HepG2 (cell line): ENCODE data around the gene LAMB4. TPM values are rescaled to one million over a fixed set of nuclear protein-coding genes. Genes with fewer than 3 reads are reported as not detected.

Source experiments
- ATF4 ChIP-seq, 2 experiments: fragments of 450-650 bp in 1 of 2; sonication (generic) in 1 of 2; formaldehyde crosslinking; IDR thresholded peaks; 2 replicates each; pipeline versions ENCODE4 v1.5.0 to v1.8.0; 2020 to 2022; ENCODE audit warnings: mild to moderate bottlenecking in 1 of 2, missing genetic modification reagents in 1 of 2
- BRCA1 ChIP-seq: sonication (generic); formaldehyde crosslinking; IDR thresholded peaks from 2 replicates; pipeline ENCODE4 v1.4.0; 2020; ENCODE audit warnings: missing genetic modification reagents
- DMAP1 ChIP-seq: IDR thresholded peaks from 2 replicates; pipeline ENCODE4 v1.6.1; 2016
- DR1 ChIP-seq: sonication (generic); formaldehyde crosslinking; IDR thresholded peaks from 2 replicates; pipeline ENCODE4 v1.8.0; 2021; ENCODE audit warnings: mild to moderate bottlenecking, missing genetic modification reagents, inconsistent platforms
- FIP1L1 ChIP-seq: fragments of 200-400 bp; formaldehyde crosslinking; IDR thresholded peaks from 2 replicates; pipeline ENCODE4 v1.6.1; 2018; ENCODE audit warnings: low read depth, mild to moderate bottlenecking, low read length, moderate library complexity, borderline replicate concordance; ENCODE audit not compliant: insufficient read depth
- GABPB1 ChIP-seq: IDR thresholded peaks from 2 replicates; pipeline ENCODE4 v1.6.1; 2016; ENCODE audit warnings: mild to moderate bottlenecking, missing genetic modification reagents, moderate library complexity, missing compliant biosample characterization
- HDAC2 ChIP-seq: sonication (generic); formaldehyde crosslinking; IDR thresholded peaks from 2 replicates; pipeline ENCODE4 v1.4.0; 2020; ENCODE audit warnings: missing genetic modification reagents
- HMGXB4 ChIP-seq, 2 experiments: sonication (generic) in 1 of 2; formaldehyde crosslinking in 1 of 2; IDR thresholded peaks; 2 replicates each; pipeline versions ENCODE4 v1.4.0 to v1.6.1; 2018 to 2020; ENCODE audit warnings: missing genetic modification reagents in 2 of 2, borderline replicate concordance in 1 of 2, low read depth in 1 of 2, mild to moderate bottlenecking in 1 of 2, missing biosample characterization in 1 of 2
- POLR2AphosphoS5 ChIP-seq: IDR thresholded peaks from 2 replicates; pipeline ENCODE4 v1.6.1; 2012; ENCODE audit warnings: low read depth, low read length
- RFXAP ChIP-seq: sonication (generic); formaldehyde crosslinking; IDR thresholded peaks from 2 replicates; pipeline ENCODE4 v1.4.0; 2020; ENCODE audit warnings: missing genetic modification reagents, borderline replicate concordance
- SIN3A ChIP-seq: IDR thresholded peaks from 2 replicates; pipeline ENCODE4 v1.6.1; 2011; ENCODE audit warnings: low read depth, mild to moderate bottlenecking, control low read depth, low read length, borderline replicate concordance
- SUZ12 ChIP-seq: fragments of 150-350 bp; IDR thresholded peaks from 2 replicates; pipeline ENCODE4 v1.6.1; 2014; ENCODE audit warnings: low read depth, low read length
- TBX3 ChIP-seq: fragments of 450-650 bp; IDR thresholded peaks from 2 replicates; pipeline ENCODE4 v1.6.1; 2017; ENCODE audit warnings: antibody characterized with exemption, mild to moderate bottlenecking, inconsistent platforms, borderline replicate concordance
- ZBTB14 ChIP-seq: sonication (generic); formaldehyde crosslinking; IDR thresholded peaks from 2 replicates; pipeline ENCODE4 v1.4.0; 2020; ENCODE audit warnings: missing genetic modification reagents
- ZBTB3 ChIP-seq: sonication (generic); formaldehyde crosslinking; IDR thresholded peaks from 2 replicates; pipeline ENCODE4 v1.4.0; 2020; ENCODE audit warnings: low read depth, mild to moderate bottlenecking, moderate library complexity, missing genetic modification reagents, borderline replicate concordance
- ZBTB7A ChIP-seq: sonication (generic); formaldehyde crosslinking; IDR thresholded peaks from 2 replicates; pipeline ENCODE4 v1.8.0; 2022; ENCODE audit warnings: mild to moderate bottlenecking, missing genetic modification reagents
- ZBTB7B ChIP-seq: sonication (generic); formaldehyde crosslinking; IDR thresholded peaks from 2 replicates; pipeline ENCODE4 v1.4.0; 2020; ENCODE audit warnings: missing genetic modification reagents
- ZFP37 ChIP-seq: sonication (generic); formaldehyde crosslinking; IDR thresholded peaks from 2 replicates; pipeline ENCODE4 v1.4.0; 2020; ENCODE audit warnings: missing genetic modification reagents, borderline replicate concordance
- ZNF20 ChIP-seq: sonication (generic); formaldehyde crosslinking; IDR thresholded peaks from 2 replicates; pipeline ENCODE4 v1.4.0; 2020; ENCODE audit warnings: mild to moderate bottlenecking, moderate library complexity, missing genetic modification reagents
- ZNF430 ChIP-seq: sonication (generic); formaldehyde crosslinking; IDR thresholded peaks from 2 replicates; pipeline ENCODE4 v1.9.0; 2021; ENCODE audit warnings: mild to moderate bottlenecking, missing genetic modification reagents
- ZNF597 ChIP-seq: sonication (generic); formaldehyde crosslinking; IDR thresholded peaks from 2 replicates; pipeline ENCODE4 v1.5.0; 2020; ENCODE audit warnings: missing genetic modification reagents
- ZNF605 ChIP-seq: sonication (generic); formaldehyde crosslinking; IDR thresholded peaks from 2 replicates; pipeline ENCODE4 v1.8.0; 2022; ENCODE audit warnings: mild to moderate bottlenecking, missing genetic modification reagents
- ZSCAN9 ChIP-seq: IDR thresholded peaks from 2 replicates; pipeline ENCODE4 v1.6.1; 2016; ENCODE audit warnings: borderline replicate concordance
- polyA plus RNA-seq, 8 experiments: library from polyadenylated mRNA; depleted of rRNA in 3 of 8; stranded (reverse) in 7 of 8; unstranded in 1 of 8; fragments of >200 nt; fragmentation: Illumina TruSeq in 4 of 8; extraction: Trizol in 4 of 8; gene quantifications; 2 replicates each; pipeline versions ENCODE4 v1.2.1 to v1.2.3, GENCODE V29; 2011 to 2016; ENCODE audit warnings: low read depth in 4 of 8, missing spikeins in 1 of 8, mixed read lengths in 1 of 8; ENCODE audit not compliant: insufficient read depth in 1 of 8
- total RNA-seq, 5 experiments: library from RNA; depleted of rRNA; stranded (reverse); fragments of >200 nt; fragmentation: Illumina TruSeq; extraction: Trizol; gene quantifications; 2 replicates each; pipeline ENCODE4 v1.2.3, GENCODE V29; 2016; ENCODE audit warnings: low read depth in 1 of 5

Gene LAMB4
- total and polyA plus RNA-seq, 2 of the 13 experiments (the other 11 are each of a cell fraction or from before 2014, with no cell fraction given), result 0.05 TPM; not detected in 1

- no peak for TF ChIP-seq DR1 (CRISPR knock-in tag)
- TF ChIP-seq ZBTB7A, result peak; percentile 64; the same call in 1 of the 2 replicates
- peak; percentile 11; the same call in 1 of the 2 replicates for TF ChIP-seq SIN3A
- no peak for TF ChIP-seq ZNF20 (CRISPR knock-in tag)
- TF ChIP-seq BRCA1 (CRISPR knock-in tag), result 0 out of 2 replicates have a peak, but pooled peaks have one; percentile 21
- TF ChIP-seq ZNF597, result no peak
- TF ChIP-seq ZBTB3, result 0 out of 2 replicates have a peak, but pooled peaks have one; percentile 65
- no peak for TF ChIP-seq HMGXB4 (CRISPR knock-in tag; IDR thresholded peaks at IDR 0.05; ENCODE audit: borderline replicate concordance in 1 of 2, low read depth in 1 of 2)
- no peak for TF ChIP-seq RFXAP
- 0 out of 2 replicates have a peak, but pooled peaks have one; percentile 13 for TF ChIP-seq ZNF605 (CRISPR knock-in tag)
- TF ChIP-seq FIP1L1, result 0 out of 2 replicates have a peak, but pooled peaks have one; percentile 25
- no peak; the same call in 1 of the 2 replicates for TF ChIP-seq ZBTB7B
- 0 out of 2 replicates have a peak, but pooled peaks have one; percentile 18 for TF ChIP-seq HDAC2 (CRISPR knock-in tag)
- TF ChIP-seq GABPB1 (CRISPR knock-in tag), result peak; percentile 42; the same call in 1 of the 2 replicates
- TF ChIP-seq ATF4 (CRISPR knock-in tag; IDR thresholded peaks at IDR 0.05), result 0 out of 4 replicates have a peak, but pooled peaks of 1 of the 2 experiments have one; percentile 37
- TF ChIP-seq ZFP37 (CRISPR knock-in tag), result no peak
- no peak for TF ChIP-seq SUZ12
- 0 out of 2 replicates have a peak, but pooled peaks have one; percentile 6 for TF ChIP-seq DMAP1 (CRISPR knock-in tag)
- TF ChIP-seq ZBTB14, result 0 out of 2 replicates have a peak, but pooled peaks have one; percentile 24
- TF ChIP-seq POLR2AphosphoS5, result peak; percentile 57; the same call in 1 of the 2 replicates
- TF ChIP-seq ZNF430 (CRISPR knock-in tag), result 0 out of 2 replicates have a peak, but pooled peaks have one; percentile 71
- TF ChIP-seq TBX3, result no peak
- TF ChIP-seq ZSCAN9, result 0 out of 2 replicates have a peak, but pooled peaks have one; percentile 18
These were observed 127.2 kb downstream of the LAMB4 start, which contains the start of gene LAMB1 (continued) for GRCh38 chr7:108002726-108003598.
